ENCODE measurements around the gene SERPINA10. TPM values are rescaled to one million over a fixed set of nuclear protein-coding genes. Genes with fewer than 3 reads are reported as not detected.
"Not testable (repeated sequence)": the region's sequence is repeated elsewhere in the genome, so short reads cannot be mapped to it uniquely, and the experiment has no call there.

Gene SERPINA10
- total RNA-seq, 1 donor from 2014 or later, result not detected

GRCh38 chr14:94285158-94285557 is 7.9 kb downstream of the SERPINA10 start:
- no peaks in the 10 kb centered on the region for H3K9me3 ChIP-seq
- no peaks in the 10 kb centered on the region for H3K4me1 ChIP-seq
- no peaks in the 10 kb centered on the region for H3K27me3 ChIP-seq
- intact Hi-C loops (cut with DNase I), result no loop called here
- no peaks in the 10 kb centered on the region for H3K36me3 ChIP-seq
- TF ChIP-seq, protein P1, sequence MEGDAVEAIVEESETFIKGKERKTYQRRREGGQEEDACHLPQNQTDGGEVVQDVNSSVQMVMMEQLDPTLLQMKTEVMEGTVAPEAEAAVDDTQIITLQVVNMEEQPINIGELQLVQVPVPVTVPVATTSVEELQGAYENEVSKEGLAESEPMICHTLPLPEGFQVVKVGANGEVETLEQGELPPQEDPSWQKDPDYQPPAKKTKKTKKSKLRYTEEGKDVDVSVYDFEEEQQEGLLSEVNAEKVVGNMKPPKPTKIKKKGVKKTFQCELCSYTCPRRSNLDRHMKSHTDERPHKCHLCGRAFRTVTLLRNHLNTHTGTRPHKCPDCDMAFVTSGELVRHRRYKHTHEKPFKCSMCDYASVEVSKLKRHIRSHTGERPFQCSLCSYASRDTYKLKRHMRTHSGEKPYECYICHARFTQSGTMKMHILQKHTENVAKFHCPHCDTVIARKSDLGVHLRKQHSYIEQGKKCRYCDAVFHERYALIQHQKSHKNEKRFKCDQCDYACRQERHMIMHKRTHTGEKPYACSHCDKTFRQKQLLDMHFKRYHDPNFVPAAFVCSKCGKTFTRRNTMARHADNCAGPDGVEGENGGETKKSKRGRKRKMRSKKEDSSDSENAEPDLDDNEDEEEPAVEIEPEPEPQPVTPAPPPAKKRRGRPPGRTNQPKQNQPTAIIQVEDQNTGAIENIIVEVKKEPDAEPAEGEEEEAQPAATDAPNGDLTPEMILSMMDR (IDR thresholded peaks at IDR 0.05), result no peak
- TF ChIP-seq POLR2A (IDR thresholded peaks at IDR 0.05), result no peak
- no peak for TF ChIP-seq POLR2AphosphoS5 (IDR thresholded peaks at IDR 0.05; ENCODE audit: insufficient read depth in 1 of 2, low read depth in 1 of 2)
- no peak overlapping the region for H3K27ac ChIP-seq
- DNase-seq (ENCODE audit: extremely low spot score in 2 of 2), result no peak
- H3K4me3 ChIP-seq, result no peak overlapping the region

DNA sequence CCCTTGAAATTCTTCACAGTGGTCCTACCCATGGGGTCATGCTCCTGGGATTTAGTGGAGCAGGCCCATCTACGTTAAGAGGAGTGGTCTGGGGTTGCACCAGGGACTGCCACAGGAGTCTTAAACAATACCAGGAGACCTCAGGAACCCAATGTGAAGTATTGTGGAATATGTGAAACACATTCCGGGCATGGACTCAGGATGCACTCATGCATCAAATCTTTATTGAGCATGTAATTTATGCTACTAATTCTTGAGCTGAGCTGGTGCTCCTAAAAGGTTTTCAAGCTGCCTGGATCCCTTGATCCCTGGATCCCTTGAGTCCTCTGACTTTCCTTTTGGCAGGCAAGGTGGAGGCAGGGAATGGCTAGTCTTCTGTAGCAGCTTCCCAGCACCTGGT is 8.8 kb downstream of the SERPINA10 start:
- H3K4me3 ChIP-seq, result no peak overlapping the region
- intact Hi-C loops (cut with DNase I), result no loop called here
- no peaks in the 10 kb centered on the region for H3K9me3 ChIP-seq
- no peaks in the 10 kb centered on the region for H3K36me3 ChIP-seq
- no peaks in the 10 kb centered on the region for H3K27me3 ChIP-seq
- H3K4me1 ChIP-seq, result no peaks in the 10 kb centered on the region
- no peak overlapping the region for H3K27ac ChIP-seq
- TF ChIP-seq, protein P1 (IDR thresholded peaks at IDR 0.05), result no peak
- no peak for TF ChIP-seq POLR2A (IDR thresholded peaks at IDR 0.05)
- no peak for TF ChIP-seq POLR2AphosphoS5 (IDR thresholded peaks at IDR 0.05; ENCODE audit: insufficient read depth in 1 of 2, low read depth in 1 of 2)
- DNase-seq (ENCODE audit: extremely low spot score in 2 of 2), result no peak

DNA sequence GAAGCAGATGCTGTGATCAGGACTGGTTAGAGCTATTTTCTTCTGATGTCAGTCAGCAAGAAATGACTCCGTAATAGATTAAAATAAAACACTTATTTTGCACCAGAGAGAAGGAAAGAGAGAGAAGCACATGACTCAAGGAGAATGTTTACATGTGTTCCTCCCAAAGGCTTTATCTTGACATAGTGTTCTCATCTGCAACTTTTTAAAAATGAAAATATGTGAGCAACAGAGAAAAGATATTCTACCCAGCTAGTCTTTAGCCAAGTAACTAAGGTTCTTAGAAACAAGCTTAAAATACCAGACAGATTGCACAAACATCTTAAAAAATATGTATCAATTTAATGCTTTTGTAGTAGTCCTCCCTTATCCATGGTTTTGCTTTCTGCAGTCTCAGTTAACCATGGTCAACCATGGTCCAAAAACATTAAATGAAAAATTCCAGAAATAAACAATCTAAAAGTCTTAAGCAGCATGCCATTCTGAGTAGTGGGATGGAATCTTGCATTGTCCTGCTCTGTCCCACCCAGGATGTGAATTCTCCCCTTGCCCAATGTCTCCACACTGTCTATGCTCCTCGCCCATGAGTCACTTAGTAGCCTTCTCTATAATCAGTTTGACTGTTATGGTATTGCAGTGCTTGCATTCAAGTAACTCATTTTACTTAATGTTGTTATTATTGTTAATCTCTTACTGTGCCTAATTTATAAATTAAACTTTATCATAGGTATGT is 9.9 kb downstream of the SERPINA10 start:
- no peak overlapping the region for H3K27ac ChIP-seq
- H3K27me3 ChIP-seq, result no peaks in the 10 kb centered on the region
- no peaks in the 10 kb centered on the region for H3K4me1 ChIP-seq
- intact Hi-C loops (cut with DNase I), result no loop called here
- H3K4me3 ChIP-seq, result no peak overlapping the region
- no peak for DNase-seq (ENCODE audit: extremely low spot score in 2 of 2)
- H3K36me3 ChIP-seq, result no peaks in the 10 kb centered on the region
- no peaks in the 10 kb centered on the region for H3K9me3 ChIP-seq
- TF ChIP-seq POLR2A (IDR thresholded peaks at IDR 0.05), result no peak
- TF ChIP-seq POLR2AphosphoS5 (IDR thresholded peaks at IDR 0.05; ENCODE audit: insufficient read depth in 1 of 2, low read depth in 1 of 2), result no peak
- TF ChIP-seq, protein P1 (IDR thresholded peaks at IDR 0.05), result no peak

GRCh38 chr14:94278731-94279130 is 14.3 kb downstream of the SERPINA10 start:
- no peaks in the 10 kb centered on the region for H3K27me3 ChIP-seq

GRCh38 chr14:94276898-94277561 is 16.0 kb downstream of the SERPINA10 start:
- H3K27ac ChIP-seq; H3K27me3 ChIP-seq; H3K9me3 ChIP-seq; DNase-seq (ENCODE audit: extremely low spot score in 2 of 2); H3K4me3 ChIP-seq; intact Hi-C loops (cut with DNase I); H3K4me1 ChIP-seq; H3K36me3 ChIP-seq: not testable (repeated sequence)

More at GRCh38 chr14:94278731-94279130, 14.3 kb downstream of the SERPINA10 start:
- H3K27ac ChIP-seq, result no peak overlapping the region
- intact Hi-C loops (cut with DNase I), result no loop called here
- H3K9me3 ChIP-seq, result no peaks in the 10 kb centered on the region
- TF ChIP-seq POLR2A (IDR thresholded peaks at IDR 0.05), result no peak
- TF ChIP-seq, protein P1 (IDR thresholded peaks at IDR 0.05), result no peak
- no peak for TF ChIP-seq POLR2AphosphoS5 (IDR thresholded peaks at IDR 0.05; ENCODE audit: insufficient read depth in 1 of 2, low read depth in 1 of 2)
- H3K4me1 ChIP-seq, result no peaks in the 10 kb centered on the region
- no peak overlapping the region for H3K4me3 ChIP-seq
- no peaks in the 10 kb centered on the region for H3K36me3 ChIP-seq
- DNase-seq (ENCODE audit: extremely low spot score in 2 of 2), result no peak
